Activated CD4-positive, alpha-beta T cell treated with anti-CD3 and anti-CD28 coated beads, Interleukin-2, amount 50 U/mL, for 1 hour (primary cell): ENCODE measurements around the gene HINT3.
"Not testable (repeated sequence)": the region's sequence is repeated elsewhere in the genome, so short reads cannot be mapped to it uniquely, and the experiment has no call there.

Experiments
- DNase-seq: peaks from one replicate; pipeline ENCODE4 v3.0.0-alpha.2; 2020

Gene HINT3

DNA sequence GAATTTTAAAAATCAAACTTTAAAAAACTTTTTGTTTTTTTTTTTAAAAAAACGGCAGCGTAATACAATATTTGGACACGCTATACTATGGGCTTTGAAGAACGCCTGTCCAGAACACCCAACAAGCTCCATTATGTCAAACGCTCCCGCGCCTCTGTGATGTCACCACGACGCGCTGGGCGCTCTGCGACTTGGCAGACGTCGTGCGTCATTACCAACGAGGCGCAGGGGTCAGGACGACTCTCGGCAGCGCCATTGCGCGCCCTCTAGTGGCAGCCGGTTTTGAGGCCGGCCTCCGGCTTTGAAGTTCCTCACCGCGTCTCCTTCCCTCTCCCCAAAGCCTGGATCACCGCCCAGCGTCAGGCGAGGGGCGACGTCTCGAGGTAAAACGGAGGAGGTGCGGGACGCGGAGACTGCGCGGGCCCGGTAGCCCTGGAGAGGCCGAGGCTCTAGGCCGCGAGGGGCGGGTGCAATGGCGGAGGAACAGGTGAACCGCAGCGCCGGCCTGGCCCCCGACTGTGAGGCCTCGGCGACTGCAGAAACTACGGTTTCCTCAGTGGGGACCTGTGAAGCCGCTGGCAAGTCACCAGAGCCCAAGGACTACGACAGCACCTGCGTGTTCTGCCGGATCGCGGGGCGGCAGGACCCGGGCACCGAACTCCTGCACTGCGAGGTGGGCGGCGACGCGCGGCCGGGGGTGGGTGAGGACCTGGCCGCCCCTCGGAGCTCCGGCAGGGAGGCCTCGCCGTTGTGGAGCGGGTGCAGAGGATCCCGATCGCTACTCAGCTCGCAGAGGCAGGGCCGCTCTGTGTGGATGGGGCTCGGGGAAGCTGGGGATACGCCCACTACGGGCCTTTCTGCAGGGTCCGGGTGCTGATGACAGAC is at the start of gene HINT3:
Gene HINT3 (plus strand): TSS at position 265 of the 885 bp plus-strand sequence. CDS start 208 bp downstream, at position 473.
- DNase-seq: peak; percentile 99

DNA sequence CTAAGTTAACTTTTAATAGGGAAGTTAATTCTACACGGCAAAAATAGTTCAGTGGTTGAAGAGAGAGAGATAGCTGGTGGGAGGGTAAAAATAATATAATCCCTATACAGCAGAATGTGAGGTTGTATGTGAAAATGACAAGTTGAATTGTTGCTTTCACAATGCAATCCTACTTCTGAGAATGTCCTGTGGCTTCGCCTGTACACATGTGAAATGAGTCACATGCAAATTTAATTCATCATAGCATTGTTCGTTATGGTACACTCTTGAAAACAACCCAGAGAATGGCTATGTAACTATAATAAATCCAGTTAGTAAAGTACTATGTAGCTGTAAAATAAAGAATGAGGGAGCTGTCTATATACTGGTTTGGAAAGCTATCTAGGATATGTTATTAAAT is 46.0 kb upstream of the HINT3 start:
- no peak for DNase-seq

DNA sequence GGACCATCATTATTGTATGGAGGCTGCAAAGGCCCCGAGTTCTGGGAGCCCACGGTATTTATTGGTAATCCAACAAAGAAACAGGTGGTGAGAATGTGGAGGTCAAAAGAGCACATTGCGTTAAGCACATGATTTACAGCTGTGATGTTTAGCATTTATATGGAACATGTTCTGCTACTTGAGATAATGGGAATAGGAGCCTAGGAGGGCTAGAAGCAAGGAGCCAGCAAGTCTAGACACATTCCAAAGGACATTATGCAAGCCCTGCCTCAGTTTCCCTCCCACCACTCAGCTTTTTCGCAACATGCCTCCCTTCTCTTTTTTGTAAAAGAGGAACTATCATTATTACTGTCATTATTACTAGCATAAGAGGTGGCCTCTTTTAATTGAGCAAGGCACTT is 45.5 kb upstream of the HINT3 start:
- DNase-seq: not testable (repeated sequence)

DNA sequence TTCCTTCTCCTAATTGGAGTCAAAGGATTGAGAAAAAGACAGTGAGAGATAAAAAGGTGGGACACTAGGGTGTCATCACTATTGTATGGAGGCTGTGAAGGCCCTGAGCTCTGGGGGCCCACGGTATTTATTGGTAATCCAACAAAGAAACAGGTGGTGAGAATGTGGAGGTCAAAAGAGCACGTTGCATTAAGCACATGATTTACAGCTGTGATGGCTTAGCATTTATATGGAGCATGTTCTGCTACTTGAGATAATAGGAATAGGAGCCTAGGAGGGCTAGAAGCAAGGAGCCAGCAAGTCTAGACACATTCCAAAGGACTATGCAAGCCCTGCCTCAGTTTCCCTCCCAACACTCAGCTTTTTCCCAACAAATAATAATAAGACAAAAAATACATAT is 44.1 kb upstream of the HINT3 start:
- DNase-seq: not testable (repeated sequence)

DNA sequence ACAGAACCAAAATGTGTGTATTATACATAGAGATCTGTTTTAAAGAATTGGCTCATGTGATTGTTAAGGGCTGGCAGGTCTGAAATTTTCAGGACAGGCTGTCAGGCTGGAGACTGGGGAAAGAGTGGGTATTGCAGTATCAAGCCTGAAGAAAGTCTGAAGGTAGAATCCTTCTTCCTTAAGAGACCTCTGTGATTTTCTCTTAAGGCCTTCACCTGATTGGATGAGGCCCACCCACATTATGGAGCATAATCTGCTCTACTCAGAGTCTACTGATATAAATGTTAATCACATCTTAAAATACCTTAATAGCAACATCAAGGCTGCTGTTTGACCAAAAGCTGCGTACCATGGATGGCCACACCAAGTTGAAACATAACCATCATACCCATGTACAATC is 43.4 kb upstream of the HINT3 start:
- no peak for DNase-seq

DNA sequence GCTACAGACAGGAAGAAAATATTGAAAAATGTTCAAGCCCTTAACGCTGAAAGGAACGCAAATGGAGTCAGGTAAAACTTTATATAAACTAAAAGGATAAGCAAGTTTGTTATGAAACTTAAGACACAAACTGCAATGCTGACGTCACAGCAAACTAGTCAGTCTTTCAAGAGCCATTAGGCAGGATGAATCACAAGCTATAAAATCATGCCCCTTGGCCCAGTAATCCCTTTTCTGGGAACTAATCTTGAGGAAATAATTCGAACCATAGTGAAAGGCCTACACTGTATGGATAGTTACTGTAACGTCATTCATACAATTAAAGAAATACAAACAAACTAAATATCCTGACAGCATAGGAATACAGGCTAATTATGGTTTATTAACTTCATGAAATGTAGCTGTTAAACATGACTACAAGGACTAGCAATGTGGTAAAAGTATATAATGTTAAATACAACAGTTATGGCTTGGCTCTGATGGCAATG is 42.7 kb upstream of the HINT3 start:
- DNase-seq: no peak

DNA sequence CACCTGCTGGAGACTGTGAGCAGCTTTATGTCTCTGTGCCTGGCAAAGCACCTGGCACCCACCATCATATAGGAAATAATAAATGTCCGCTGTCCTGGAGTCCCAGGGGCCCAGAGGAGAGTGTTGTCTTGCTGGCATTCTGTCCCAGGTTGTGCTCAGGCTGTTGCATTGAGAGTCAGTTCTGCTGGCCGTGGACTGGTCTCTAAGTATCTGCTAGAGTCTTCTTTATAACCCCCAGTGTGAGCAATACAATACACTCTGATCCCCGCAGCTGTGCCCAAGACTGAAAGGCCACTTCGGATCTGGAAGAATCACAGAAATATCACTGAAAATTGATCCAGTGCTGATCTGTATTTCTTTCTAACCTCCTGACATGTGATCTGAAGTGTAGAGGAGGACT is 38.3 kb upstream of the HINT3 start:
- no peak for DNase-seq

DNA sequence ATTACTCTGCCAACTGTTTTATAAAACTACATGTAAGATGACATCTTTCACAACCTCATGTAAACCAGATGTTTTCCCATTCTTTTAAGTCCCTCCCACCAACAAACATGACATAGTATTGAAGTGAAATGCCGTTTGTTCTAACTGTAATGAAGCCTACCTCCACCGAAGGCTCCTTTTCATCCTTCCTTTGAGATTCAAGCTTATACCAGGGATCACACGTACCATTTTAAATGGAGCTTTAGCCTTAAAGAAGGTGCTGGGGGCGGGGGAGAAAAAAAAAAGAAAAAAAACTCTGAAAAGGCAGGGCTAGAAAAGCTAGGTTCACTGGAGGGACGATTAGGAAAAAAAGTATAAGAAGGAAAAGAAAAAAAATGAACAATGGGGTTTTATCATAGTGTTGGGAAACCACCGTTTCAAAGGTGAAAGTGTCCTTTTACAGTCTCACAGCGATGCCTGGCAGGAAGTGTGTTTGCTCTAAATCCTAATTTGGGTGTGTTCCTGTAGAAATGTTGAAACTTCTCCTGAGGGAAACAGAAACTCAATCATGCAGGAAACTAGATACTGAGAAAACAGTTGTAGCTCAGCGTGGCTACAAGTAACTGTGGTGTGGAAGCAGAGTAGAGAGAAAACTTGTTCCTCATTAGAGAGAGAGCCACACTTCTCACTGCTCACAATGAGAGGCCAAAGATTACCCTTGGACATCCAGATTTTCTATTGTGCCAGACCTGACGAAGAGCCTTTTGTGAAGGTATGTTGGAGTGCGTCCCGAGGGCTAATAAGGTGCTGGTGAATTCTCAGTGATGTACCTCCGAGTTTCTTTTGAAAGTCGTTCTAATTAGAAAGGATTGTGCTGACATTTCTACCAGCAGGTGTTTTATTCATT is 37.6 kb upstream of the HINT3 start:
- DNase-seq: peak; percentile 18

DNA sequence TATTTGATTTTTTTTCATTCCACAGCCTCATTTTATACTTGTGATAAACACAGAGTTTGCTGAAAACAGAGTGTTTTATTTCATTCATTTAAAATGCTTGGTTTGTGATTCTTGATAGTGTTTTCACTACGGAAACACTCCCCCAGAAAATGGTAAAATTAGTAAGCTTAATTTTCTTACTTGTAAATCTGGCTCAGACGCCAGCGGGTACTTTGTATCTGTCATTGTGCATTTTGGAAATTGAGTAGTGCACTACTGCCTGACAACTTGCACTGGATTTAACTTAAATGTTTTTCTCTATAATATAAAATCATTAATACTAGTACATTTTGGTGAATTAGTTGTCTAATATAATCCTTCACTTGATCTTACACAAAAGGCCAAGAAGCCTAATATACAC is 37.0 kb upstream of the HINT3 start:
- no peak for DNase-seq

DNA sequence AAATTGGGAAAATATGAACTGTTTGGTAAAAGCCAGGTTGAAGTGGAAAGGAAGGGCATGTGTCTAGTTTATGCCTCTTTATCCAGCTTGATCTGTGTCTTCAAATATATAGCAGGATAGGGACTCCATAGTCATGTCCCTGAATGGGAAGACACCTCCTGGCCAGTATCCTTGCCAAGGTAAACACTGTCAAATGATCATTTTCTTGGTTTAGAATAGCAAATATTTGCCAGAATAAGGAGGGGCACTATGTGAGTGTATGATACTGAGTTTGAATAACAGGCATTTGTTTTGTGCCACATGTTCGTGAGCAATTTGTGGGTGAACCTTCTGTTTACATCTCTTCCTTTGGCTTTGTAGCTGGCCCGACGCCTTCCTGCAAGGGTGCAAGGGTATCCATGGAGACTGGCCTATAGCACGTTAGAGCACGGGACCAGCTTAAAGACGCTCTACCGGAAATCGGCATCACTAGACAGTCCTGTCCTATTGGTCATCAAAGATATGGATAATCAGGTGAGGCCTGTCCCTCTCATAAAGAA is 34.2 kb upstream of the HINT3 start:
- no peak for DNase-seq

DNA sequence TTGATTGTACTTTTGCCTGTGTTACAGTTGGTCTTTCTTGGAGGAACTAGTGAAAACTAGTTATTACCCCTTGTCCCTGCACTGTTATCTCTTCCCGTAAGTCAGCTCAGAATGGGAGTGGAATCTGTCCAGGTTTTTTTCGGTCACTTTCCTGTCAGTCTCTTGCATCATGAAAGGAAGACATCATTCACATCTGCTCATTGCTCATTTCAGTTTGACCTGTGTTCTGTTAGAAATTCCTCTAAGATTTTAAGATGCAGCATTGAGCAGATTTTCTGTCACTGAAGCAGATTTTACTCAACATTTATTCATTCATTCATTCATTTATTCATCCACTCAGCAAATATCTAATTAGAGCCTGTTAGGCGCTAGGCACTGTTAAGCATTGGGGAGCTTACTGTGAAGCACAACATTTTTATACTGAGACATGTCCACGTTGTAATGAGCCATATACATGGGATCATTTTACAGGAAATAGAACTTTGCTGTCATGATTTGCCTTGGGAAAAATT is 33.1 kb upstream of the HINT3 start:
- DNase-seq: no peak

DNA sequence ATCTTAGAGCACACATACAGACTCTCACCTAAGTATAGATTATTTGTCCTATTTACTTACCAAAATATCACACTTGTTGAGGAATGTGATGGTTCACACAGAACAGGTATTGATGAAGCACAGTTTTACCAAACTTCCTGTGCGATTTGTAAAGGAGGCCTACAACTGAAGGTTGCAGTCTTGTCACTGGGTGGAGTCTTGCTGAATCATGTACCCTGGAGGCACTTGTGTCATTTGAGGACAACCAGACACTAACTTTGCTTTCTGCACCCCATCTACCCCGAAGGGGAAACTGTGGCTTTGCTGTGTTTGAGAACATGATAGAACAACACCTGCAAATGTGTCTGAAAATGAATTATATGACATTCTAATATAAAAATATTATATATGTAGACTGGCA is 32.4 kb upstream of the HINT3 start:
- no peak for DNase-seq

DNA sequence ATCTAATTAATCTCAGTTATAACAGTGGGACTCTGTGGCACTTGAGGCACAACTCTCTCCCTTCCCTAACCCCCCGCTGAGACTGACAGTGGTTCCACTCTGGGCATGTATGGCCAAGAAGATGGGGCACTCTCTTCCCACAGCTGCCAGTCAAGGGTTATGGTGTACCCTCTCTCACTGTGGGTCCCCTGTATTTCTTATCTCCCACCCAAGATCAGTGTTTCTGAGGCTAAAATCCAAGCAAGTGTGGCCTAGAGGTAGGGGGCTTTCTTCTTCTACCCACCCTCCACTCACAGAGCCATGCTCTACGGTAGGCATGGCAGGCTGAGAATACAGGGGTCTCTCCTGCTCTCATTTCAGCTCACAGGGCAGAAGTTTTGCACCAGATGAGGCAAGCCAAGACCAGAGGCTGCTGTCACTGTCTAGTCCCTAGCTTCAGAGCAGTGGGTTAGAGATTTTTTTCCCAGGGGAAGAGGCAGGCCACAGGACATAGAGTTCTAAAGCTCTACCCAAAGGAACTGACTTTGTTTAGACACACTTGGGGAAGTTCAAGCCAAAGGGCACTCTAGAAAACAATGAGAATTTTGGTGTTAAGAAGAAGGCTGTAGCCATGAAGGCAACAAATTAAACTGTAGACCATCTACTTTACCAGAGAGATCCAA is 31.7 kb upstream of the HINT3 start:
- no peak for DNase-seq

DNA sequence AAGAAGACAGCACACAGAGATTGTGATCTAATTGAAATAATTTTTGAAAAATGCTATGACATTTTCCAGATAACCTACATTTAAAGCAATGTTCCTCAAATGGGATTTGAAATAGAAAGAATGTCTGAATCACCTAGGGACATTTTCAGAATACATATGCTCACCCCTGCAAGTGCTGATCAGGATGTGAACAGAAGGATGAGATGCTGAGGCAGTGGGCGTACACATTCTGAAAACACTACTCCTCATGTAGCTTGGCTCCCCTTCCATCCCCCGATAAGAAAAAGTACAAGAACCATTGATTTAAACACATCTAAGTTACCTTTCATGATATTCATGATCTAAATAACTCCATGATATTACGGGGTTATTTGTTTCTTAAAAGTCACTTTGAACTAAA is 29.9 kb upstream of the HINT3 start:
- no peak for DNase-seq

DNA sequence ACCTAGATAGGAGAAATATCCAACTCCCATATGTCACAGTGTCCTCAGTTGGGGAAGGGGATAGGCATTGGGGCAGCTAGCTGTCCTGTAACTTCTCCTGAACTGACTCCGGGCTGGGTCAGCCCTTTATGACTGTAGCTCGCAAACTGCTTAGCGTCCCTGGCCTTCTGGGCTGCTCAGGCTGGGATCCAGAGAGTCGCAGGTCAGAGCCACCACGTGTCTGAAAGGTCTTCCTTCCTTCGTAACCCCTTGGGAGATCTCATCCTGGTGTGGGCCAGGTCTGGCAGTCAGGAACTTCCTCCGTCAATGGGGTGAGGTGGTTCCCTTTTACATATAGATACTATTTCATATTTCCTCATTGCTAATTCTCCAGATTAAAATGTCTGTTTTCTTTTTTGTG is 28.8 kb upstream of the HINT3 start:
- no peak for DNase-seq

DNA sequence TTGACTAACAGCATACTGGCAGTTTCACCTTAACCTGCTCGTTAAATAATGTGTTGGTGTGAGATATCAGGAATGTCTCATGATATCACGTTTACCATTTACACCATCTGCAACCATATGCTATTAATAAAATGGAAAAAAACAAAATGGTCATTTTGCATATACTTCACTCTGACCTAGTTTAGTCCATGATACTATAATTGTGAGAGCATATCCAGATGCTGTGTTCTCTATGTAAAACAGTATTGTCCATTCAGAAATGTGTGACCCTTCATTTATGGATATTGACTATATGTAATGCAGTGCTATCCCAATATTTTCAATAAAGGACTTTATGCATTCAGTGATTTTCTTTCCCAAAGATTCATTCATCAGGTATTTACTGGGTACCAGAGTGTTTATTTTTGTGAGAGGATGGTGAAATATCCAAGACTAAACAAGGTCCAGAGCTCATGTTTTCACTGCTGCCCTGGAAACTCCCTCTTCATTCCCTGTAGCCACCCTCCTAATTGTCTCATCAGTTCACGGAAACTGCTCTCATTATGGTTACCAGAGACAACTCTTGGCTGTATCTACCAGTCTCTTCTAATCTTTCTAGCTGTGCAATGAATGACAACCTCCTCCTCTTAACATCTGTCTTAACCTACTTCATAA is 25.7 kb upstream of the HINT3 start:
- no peak for DNase-seq

DNA sequence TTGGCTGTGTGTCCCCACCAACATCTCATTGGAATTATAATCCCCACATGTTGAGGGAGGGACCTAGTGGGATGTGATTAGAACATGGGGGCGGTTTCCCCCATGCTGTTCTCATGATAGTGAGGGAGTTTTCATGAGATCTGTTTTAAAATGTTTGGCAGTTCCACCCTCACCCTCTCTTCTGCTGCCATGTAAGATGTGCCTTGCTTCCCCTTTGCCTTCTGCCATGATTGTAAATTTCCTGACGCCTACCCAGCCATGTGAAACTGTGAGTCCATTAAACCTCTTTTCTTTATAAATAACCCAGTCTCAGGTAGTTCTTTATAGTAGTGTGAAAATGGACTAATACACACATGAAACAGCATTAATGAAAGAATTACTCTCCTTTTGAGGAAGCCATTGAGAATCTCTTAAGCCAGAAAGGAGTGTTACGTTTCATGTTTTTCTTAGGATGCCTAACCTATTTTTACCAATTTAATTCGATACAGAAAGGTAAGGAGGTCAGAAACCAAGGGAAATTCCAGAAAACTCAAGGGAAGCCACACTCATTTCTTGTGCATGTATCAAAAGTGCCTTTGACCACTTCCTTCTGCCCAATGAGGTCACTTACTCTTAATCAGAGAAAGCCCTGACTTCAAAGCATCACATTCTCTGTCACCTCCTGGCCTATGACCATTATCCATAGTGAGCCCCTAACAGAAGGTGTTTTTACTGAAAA is 24.7 kb upstream of the HINT3 start:
- no peak for DNase-seq

DNA sequence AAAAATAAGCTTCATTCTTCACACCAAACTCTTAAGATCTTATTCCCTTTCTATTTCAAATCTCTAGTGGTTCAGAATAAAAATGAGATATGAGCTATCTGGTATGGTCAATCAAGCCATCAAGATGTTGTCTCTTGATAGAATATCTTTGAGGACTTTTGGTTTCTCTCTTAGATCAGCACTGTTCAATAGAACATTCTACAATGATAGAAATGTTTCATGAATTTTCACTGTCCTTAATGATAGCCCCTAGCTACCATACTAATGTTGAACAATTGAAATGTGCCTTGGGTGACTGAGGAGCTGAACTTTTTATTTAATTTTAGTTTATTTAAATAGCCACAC is 24.1 kb upstream of the HINT3 start:
- DNase-seq: no peak

DNA sequence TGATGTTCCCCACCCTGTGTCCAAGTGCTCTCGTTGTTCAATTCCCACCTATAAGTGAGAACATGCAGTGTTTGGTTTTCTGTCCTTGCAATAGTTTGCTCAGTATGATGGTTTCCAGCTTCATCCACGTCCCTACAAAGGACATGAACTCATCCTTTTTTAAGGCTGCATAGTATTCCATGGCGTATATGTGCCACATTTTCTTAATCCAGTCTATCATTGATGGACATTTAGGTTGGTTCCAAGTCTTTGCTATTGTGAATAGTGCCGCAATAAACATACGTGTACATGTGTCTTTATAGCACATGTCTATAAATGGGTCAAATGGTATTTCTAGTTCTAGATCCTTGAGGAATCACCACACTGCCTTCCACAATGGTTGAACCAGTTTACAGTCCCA is 21.1 kb upstream of the HINT3 start:
- DNase-seq: not testable (repeated sequence)

DNA sequence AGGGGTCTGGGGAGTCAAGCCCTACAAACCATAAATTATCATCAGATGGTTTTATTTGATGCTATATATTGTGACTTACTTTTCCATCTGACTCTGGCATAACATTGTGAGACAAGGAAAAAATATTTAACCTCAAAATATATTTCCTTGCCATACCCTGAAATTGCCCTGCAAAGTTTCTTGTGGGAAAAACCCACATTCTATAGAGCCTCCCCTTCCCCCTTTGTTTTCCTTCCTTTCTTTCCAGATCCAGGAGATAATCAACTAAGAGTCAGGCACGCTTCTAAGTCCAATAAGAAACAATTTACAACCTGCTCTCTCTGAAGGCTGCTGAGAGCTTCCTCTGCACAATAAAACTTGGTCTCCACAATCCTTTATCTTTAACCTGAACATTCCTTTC is 17.5 kb upstream of the HINT3 start:
- DNase-seq: no peak

DNA sequence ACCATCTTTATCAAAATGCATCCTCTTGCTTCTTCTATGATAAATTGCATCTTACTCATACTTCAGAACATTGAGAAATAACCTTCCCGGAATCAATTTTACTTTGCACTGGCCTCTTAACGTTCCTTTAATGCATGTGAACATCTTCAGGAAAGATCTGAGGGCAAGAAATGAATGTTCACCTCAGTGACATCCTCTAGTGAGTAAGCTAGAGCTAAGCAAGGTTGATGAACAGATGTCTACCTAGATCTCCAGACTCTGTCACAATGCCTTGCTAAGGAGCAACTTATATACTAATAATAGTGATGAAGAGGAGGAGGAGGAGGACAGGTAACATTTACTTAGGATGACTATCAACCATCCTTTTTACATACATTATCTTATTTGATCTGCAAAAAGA is 16.8 kb upstream of the HINT3 start:
- DNase-seq: no peak
